IPS-NIHi7 (cell line): Measurements from ENCODE around the gene ACY1.
A peak's percentile ranks its signal among the peaks of the same experiment; 100 is the strongest.

Experiments
- DNase-seq: peaks from one replicate; pipeline ENCODE4 v3.0.0; 2012; ENCODE audit warnings: mixed read lengths; ENCODE audit errors: extremely low spot score

Gene ACY1

DNA sequence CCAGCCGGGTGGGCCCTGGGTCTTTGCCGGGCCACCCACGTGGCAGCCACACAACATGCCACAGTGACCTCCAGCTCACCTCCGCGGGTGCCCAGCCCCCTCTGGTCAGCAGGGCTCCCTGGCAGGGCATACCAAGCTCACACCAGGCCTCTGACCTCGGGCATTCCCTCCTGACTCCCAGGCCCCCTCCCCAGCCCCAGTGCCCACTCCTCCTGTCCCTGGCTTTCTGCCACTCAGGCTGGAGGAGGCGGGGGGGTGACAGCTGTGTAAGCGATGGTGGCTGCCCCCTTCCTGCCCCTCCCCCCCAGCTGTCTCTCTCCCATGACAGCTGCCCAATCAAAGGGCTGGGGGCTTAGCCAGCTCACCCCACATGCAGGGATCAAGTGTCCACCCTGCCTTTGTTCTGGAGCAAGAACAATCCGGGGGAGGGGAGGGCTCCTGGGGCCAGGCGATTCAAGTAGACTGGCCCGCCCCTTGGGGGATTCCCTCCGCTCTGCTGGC, 19.3 kb upstream of the ACY1 start:
- no peak for DNase-seq

DNA sequence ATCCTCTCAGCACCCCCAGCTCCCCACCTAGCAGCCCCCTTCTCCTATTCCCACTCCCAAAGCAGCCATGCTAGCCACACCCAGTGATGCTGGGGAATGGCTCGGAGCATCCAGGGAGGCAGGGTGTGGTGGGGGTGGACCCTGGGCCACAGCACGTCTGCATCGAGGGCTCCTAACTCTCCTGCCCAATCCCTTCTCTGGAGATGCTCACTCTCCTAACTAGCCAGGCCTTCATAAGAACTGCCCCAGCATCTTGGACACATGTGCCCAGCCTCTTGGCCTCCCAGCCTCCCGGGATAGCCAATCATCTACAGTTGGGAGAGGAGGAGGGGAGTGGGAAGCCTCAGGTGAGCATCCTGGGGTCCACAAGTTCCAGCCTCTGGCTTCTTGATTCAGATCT, 18.8 kb upstream of the ACY1 start:
- no peak for DNase-seq

DNA sequence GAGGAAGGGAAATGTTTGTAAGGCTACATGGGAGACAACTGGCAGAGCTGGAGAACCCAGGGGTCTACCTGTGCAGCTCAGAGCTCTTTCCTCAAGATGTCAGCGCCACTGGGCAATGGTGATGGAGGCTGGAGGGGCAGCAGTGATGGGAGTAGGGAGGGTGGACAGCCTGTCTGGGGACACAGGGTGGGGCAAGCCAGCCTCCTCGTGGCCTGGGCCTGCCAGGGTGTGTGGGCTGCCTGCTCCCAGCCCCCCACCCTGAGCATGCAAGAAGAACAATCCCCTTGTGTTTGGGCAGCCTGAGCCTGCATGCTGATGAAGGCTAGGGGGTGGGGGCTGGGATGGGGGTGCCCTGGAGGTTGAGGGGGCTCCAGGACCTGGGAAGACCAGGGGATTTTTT, 17.3 kb upstream of the ACY1 start:
- DNase-seq: no peak

- DNase-seq: no peak
Measured at GRCh38 chr3:51966486-51966885, 16.8 kb upstream of the ACY1 start.

- peak; percentile 22 for DNase-seq
Measured at GRCh38 chr3:51966922-51967383, 16.4 kb upstream of the ACY1 start.

GRCh38 chr3:51967384-51968169, 15.8 kb upstream of the ACY1 start, which contains the start of gene PCBP4:
Gene PCBP4, minus strand, starts transcription at chr3:51967454. Its CDS starts 6,214 bp downstream, at chr3:51961240.
- DNase-seq: peak; percentile 74

DNA sequence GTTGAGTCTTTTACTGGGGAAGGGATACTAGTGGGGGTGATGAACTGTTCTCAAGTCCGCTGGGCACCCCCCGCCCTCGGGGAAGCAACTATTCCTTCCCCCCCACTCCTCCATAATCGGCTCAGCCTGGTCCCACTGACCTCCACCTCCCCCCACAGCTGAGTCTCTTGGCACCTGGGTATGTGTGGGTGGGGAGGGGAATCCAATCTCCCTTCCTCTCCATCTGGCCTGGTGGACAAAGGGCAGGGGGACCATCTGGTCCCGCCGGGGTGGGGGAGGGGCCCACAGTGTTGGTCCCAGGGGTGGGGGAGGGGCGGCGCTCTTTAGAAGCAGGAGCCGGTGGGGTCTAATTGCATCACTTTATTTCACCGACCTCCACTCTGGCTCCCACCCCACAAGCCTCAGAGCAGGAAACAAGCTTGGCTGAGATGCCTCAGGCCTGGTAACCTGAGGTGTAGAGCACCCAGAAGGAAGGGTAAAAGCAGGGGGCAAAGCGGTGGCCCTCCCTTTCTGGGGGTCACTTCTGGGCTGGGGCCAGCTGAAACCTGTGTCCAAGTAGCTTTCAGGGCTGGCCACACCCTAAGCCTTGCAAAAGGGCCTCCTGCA, 15.1 kb upstream of the ACY1 start:
- DNase-seq: peak; percentile 35

- no peak for DNase-seq
Measured at GRCh38 chr3:51968883-51969678, 14.3 kb upstream of the ACY1 start.

- DNase-seq: no peak
Measured at GRCh38 chr3:51969841-51970240, 13.5 kb upstream of the ACY1 start.

DNA sequence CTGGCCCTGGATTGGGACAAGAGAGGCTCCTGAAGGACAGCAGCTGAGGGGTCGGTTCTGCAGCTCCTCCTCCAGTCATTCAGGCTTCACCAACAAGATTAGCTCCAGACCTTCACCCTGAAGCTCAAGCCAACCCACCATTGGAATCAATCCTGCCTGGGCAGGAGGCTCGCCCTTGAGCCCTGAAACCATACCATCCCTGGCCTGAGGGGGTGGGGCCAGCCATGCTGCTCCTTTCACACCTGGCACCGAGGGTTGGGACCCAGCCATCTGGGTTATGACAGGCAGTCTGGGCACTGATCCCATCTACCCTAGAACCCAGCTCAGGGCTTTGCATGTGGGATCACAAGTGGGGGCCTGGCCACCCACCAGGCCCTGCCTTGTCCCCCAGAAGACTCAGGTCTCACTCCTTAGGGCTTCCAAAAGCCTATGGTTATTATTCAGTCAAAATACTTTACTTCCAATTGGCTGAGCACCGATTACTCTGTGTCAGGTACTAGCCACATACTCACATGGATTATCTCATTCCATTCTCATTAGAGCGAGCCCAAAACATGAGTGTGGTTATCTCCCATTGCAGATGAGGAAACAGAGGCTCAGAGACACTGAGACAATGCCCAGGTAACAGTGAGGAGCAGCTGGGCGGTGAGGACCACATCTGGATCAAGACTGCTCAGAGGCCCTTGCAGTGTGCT, 12.6 kb upstream of the ACY1 start:
- no peak for DNase-seq

GRCh38 chr3:51971350-51971749, 12.0 kb upstream of the ACY1 start:
- no peak for DNase-seq

DNA sequence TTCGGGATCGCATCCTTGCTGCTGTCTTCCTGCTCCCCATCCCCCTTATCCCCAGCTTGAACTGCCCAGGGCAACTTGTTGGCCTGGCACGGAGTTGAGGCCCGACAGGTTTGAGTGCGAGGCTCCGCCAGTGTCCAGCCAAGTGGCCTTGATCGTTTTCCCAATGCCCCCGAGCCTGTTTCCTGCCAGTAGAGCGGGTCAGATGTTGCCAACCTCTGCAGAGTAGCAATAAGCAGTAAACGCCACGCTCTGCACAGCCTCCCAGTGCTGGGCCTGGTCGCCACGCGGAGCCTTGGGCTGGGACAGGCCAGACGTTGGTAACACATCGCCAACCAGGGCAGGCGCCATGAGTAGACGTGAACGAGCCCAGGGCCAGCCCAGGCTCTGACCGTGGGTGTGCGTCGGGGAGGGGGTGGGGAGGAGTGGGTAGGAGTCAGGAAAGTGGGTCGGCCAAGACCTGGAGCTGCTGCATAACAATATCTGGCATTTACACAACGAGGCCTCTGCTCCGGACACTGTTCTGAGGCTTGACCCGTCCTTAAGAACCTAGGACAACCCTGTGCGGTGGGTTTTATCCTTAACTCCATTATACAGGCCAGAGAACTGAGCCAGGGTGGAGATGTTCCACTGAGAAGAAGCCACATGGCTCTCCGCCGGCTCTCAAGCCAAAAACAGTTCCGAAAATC, 8.9 kb upstream of the ACY1 start:
- DNase-seq: no peak

GRCh38 chr3:51974963-51975851, 8.1 kb upstream of the ACY1 start, which contains the start of gene ABHD14A:
Gene ABHD14A, plus strand, starts transcription at chr3:51975064. Its CDS starts 72 bp downstream, at chr3:51975136.
- DNase-seq: peak; percentile 83

GRCh38 chr3:51975852-51976549, 7.3 kb upstream of the ACY1 start:
- DNase-seq: peak; percentile 41

- DNase-seq: no peak
Measured at GRCh38 chr3:51977446-51978142, 5.7 kb upstream of the ACY1 start.

DNA sequence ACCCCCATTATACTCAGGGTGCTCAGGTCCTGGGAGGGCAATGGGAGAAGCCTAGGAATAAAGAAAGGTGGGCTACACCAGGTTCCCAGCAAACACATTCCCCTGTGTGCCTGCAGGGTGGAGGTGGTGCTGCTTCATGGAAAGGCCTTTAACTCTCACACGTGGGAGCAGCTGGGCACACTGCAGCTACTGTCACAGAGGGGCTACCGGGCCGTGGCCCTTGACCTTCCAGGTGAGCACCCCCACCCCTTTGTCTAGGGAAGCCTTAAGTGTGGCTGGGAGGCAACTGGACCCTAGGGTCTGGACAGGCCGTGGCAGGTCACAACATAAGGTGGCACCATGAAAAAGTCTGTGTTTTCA, 5.2 kb upstream of the ACY1 start:
- no peak for DNase-seq

DNA sequence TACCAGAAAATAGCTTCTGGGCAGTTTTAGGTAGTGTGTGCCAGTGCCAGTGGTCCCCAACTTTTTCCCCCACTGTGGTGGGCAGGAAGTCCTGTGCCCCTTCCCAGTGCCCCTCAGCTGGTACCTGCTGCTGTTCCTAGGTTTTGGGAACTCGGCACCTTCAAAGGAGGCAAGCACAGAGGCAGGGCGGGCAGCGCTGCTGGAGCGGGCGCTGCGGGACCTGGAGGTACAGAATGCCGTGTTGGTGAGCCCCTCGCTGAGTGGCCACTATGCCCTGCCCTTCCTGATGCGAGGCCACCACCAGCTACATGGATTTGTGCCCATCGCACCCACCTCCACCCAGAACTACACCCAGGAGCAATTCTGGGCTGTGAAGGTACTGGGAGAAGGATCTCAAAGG, 3.1 kb upstream of the ACY1 start:
- no peak for DNase-seq

DNA sequence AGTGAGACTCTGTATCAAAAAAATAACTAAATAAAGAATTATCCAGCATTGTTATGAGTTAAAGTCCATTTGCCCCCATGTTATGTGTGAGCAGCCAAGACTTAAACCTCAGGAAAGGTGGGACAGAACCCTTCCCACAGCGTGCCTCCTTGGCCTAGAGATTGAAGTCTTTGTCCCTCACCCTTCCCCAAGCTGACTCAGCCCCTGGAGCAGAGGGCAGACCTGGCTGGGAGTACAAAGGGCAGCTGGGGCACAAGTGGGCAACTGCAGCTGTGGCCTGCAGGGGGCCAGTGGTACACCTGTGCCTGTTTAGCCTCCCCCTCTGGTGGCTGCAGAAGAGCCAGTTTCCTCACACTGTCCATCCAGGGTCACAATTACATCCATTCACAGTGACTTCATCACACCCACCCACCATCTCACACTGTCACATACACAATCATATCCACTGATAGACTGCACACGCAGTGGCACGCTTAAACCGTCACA, 940 bp upstream of the ACY1 start:
- DNase-seq: peak; percentile 80
